ENCODE measurements around the gene ACOT7. TPM values are rescaled to one million over a fixed set of nuclear protein-coding genes. Genes with fewer than 3 reads are reported as not detected.
A peak's percentile ranks its signal among the peaks of the same experiment; 100 is the strongest.

ACOT7 gene
- total and polyA plus RNA-seq, 2 experiments from 2014 or later: 167 to 169 TPM

GRCh38 chr1:6359216-6360116, 34.1 kb downstream of the ACOT7 start:
- H3K27ac Mint-ChIP-seq: peak overlapping the region; percentile 70; the same call in 1 of the 2 replicates
- H2AFZ ChIP-seq: no peak overlapping the region

GRCh38 chr1:6358757-6359201, 34.8 kb downstream of the ACOT7 start:
- DNase-seq (ENCODE audit: low spot score): peak; percentile 71
- H3K79me2 ChIP-seq (replicated peaks; ENCODE audit: insufficient read depth): peaks cover 71% of the 10 kb centered on the region
- H3K27ac ChIP-seq (ENCODE audit: low read depth): no peak overlapping the region
- no peak for ATAC-seq
- Mint-ChIP-seq H3K4me3 (no peak overlapping the region), H3K36me3 (ENCODE audit: low read depth) (peaks cover 8% of the 10 kb centered on the region), H3K9me3 (0 out of 3 replicates have a peak, but pooled peaks cover 1% of the 10 kb centered on the region), H3K27me3 (ENCODE audit: insufficient read depth, low read depth, poor library complexity) (peaks cover 23% of the 10 kb centered on the region), H3K4me1 (peaks cover 51% of the 10 kb centered on the region), H3K27ac (no peak overlapping the region)
- H3K4me2 ChIP-seq: peak overlapping the region; percentile 55; the same call in 1 of the 2 replicates
- no peaks in the 10 kb centered on the region for H3K27me3 ChIP-seq (ENCODE audit: insufficient read depth)
- no peaks in the 10 kb centered on the region for H3K36me3 ChIP-seq (ENCODE audit: insufficient read depth)
- H4K20me1 ChIP-seq (replicated peaks; ENCODE audit: insufficient read depth): peaks cover 21% of the 10 kb centered on the region
- H3F3A ChIP-seq (replicated peaks; ENCODE audit: low read depth): no peaks in the 10 kb centered on the region
- no peak overlapping the region for H2AFZ ChIP-seq
- no peaks in the 10 kb centered on the region for H3K9me2 ChIP-seq (ENCODE audit: insufficient read depth)
- H3K4me1 ChIP-seq (ENCODE audit: insufficient read depth): peaks cover 22% of the 10 kb centered on the region
- H3K4me3 ChIP-seq: no peak overlapping the region
- no peak for TF ChIP-seq NANOG (IDR thresholded peaks at IDR 0.05; ENCODE audit: borderline replicate concordance)
- TF ChIP-seq JUNB (IDR thresholded peaks at IDR 0.05; ENCODE audit: unreplicated experiment): no peak
- no peak for TF ChIP-seq EZH2phosphoT487 (IDR thresholded peaks at IDR 0.05; ENCODE audit: unreplicated experiment)
- no peak for TF ChIP-seq ETS1 (IDR thresholded peaks at IDR 0.05)
- no peak for TF ChIP-seq ZNF462 (CRISPR knock-in tag; IDR thresholded peaks at IDR 0.05)
- TF ChIP-seq ZNF114 (CRISPR knock-in tag; IDR thresholded peaks at IDR 0.05): no peak

More at GRCh38 chr1:6359216-6360116, 34.1 kb downstream of the ACOT7 start:
- H3K27me3 ChIP-seq (ENCODE audit: insufficient read depth): no peaks in the 10 kb centered on the region
- H3K4me1 ChIP-seq (ENCODE audit: insufficient read depth): peaks cover 22% of the 10 kb centered on the region
- Mint-ChIP-seq H3K4me3 (no peak overlapping the region), H3K9me3 (0 out of 3 replicates have a peak, but pooled peaks cover 3% of the 10 kb centered on the region), H3K4me1 (peaks cover 48% of the 10 kb centered on the region), H3K27me3 (ENCODE audit: insufficient read depth, low read depth, poor library complexity) (peaks cover 25% of the 10 kb centered on the region), H3K36me3 (ENCODE audit: low read depth) (peaks cover 11% of the 10 kb centered on the region)
- TF ChIP-seq EZH2phosphoT487 (IDR thresholded peaks at IDR 0.05; ENCODE audit: unreplicated experiment) (no peak), EZH2 (IDR thresholded peaks at IDR 0.05; ENCODE audit: low read depth, unreplicated experiment) (no peak), JUNB (IDR thresholded peaks at IDR 0.05; ENCODE audit: unreplicated experiment) (no peak), NANOG (IDR thresholded peaks at IDR 0.05; ENCODE audit: borderline replicate concordance) (no peak), CREB1 (CRISPR knock-in tag; IDR thresholded peaks at IDR 0.05; ENCODE audit: low read depth) (no peak), POLR2AphosphoS5 (IDR thresholded peaks at IDR 0.05; ENCODE audit: low read depth) (no peak)
- TF ChIP-seq, protein P1, sequence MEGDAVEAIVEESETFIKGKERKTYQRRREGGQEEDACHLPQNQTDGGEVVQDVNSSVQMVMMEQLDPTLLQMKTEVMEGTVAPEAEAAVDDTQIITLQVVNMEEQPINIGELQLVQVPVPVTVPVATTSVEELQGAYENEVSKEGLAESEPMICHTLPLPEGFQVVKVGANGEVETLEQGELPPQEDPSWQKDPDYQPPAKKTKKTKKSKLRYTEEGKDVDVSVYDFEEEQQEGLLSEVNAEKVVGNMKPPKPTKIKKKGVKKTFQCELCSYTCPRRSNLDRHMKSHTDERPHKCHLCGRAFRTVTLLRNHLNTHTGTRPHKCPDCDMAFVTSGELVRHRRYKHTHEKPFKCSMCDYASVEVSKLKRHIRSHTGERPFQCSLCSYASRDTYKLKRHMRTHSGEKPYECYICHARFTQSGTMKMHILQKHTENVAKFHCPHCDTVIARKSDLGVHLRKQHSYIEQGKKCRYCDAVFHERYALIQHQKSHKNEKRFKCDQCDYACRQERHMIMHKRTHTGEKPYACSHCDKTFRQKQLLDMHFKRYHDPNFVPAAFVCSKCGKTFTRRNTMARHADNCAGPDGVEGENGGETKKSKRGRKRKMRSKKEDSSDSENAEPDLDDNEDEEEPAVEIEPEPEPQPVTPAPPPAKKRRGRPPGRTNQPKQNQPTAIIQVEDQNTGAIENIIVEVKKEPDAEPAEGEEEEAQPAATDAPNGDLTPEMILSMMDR (conservative IDR thresholded peaks at IDR 0.05; ENCODE audit: low read depth in 2 of 2): 0 out of 4 replicates have a peak, but pooled peaks of 1 of the 2 experiments have one; percentile 3
- peak overlapping the region; percentile 66 for H3K27ac ChIP-seq (ENCODE audit: low read depth)
- ATAC-seq (peak; percentile 38), DNase-seq (ENCODE audit: low spot score) (peak; percentile 58)
- H4K20me1 ChIP-seq (replicated peaks; ENCODE audit: insufficient read depth): peaks cover 18% of the 10 kb centered on the region
- no peaks in the 10 kb centered on the region for H3F3A ChIP-seq (replicated peaks; ENCODE audit: low read depth)
- peak overlapping the region; percentile 55 for H3K4me2 ChIP-seq
- H3K9me2 ChIP-seq (ENCODE audit: insufficient read depth): no peaks in the 10 kb centered on the region
- H3K79me2 ChIP-seq (replicated peaks; ENCODE audit: insufficient read depth): peaks cover 65% of the 10 kb centered on the region
- H3K36me3 ChIP-seq (ENCODE audit: insufficient read depth): no peaks in the 10 kb centered on the region
- H3K4me3 ChIP-seq: no peak overlapping the region

Measured in GM23338 (cell line).